ENCODE results near the gene SLC16A6.

Gene SLC16A6

DNA sequence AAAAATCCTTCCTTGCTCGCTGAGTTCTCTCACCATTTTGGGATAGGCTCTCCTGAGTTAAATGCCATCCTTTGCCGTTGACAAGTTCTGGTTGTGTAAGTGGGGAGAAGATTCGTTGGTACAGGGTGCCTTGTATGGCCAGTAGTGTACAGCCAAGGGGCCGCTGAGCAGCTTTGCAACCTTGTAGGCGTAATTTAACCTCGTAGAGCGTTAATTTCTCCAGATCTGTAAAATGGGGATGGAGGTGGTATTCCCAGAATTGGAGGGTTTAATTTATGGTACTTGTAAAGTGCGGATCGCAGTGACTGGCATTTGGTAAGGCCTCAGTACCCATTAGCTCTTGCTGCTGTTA lies 1.7 kb upstream of the SLC16A6 start:
- TF ChIP-seq, protein P1, sequence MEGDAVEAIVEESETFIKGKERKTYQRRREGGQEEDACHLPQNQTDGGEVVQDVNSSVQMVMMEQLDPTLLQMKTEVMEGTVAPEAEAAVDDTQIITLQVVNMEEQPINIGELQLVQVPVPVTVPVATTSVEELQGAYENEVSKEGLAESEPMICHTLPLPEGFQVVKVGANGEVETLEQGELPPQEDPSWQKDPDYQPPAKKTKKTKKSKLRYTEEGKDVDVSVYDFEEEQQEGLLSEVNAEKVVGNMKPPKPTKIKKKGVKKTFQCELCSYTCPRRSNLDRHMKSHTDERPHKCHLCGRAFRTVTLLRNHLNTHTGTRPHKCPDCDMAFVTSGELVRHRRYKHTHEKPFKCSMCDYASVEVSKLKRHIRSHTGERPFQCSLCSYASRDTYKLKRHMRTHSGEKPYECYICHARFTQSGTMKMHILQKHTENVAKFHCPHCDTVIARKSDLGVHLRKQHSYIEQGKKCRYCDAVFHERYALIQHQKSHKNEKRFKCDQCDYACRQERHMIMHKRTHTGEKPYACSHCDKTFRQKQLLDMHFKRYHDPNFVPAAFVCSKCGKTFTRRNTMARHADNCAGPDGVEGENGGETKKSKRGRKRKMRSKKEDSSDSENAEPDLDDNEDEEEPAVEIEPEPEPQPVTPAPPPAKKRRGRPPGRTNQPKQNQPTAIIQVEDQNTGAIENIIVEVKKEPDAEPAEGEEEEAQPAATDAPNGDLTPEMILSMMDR (IDR thresholded peaks at IDR 0.05; ENCODE audit: control extremely low read depth, extremely low read depth, low read depth, missing control alignments) = no peak
- ChIA-PET POLR2A (interaction anchor here (1.0 kb wide), 1 partner anchor 8 kb away, joined by 5 read pairs; no protein-coding TSS in a partner anchor), CTCF (interaction anchor here (0.8 to 2.0 kb wide), 4 partner anchors 12 to 109 kb away, joined by 3 to 6 read pairs (median 3); no protein-coding TSS in a partner anchor)
- DNase-seq (ENCODE audit: extremely low spot score) = no peak

DNA sequence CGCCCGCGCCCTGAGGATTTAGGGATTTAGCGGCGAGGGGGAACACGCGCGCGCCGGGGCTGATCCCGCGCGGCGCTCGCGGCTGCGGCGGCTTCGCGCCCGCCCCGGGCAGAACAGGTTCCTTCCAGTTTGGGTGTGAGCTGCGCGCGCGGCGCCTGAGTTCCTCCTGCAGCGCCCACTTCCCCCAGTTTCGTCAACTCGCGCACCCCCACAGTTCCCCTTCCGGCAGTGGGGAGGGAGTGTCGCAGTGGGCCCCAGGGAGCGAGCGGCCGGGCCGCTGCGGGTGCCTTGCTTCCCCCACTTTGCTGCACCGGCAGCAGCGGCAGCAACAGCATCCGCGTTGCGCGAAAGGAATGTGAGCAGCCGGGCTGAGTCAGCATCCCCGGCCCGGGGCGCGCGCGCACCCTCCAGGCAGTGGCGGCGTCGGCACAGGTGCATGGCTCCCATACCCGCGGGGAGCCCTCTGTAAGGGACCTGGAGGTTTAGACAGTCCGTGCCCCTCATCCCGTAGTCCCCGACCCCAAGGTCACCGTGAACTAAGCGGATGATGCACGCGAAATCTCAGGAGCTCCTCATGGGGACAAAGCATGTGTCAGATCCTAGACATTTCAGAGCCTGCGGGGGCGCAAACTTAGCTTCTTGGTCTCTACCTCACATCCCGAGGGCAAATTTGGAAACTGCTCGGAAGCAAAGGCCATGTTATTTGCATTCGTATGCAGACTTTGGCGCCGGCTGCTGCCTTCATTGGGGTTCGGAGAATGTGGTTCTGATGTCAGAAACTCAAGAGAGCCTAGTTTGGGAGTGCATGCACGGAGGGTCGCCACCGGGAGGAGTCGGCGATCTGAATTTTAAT lies 1.1 kb upstream of the SLC16A6 start:
- DNase-seq (ENCODE audit: extremely low spot score) = peak; percentile 90
- POLR2A ChIA-PET = interaction anchor here (0.5 to 1.0 kb wide), 3 partner anchors 8 to 166 kb away, joined by 3 to 5 read pairs (median 4); no protein-coding TSS in a partner anchor
- TF ChIP-seq, protein P1 (IDR thresholded peaks at IDR 0.05; ENCODE audit: control extremely low read depth, extremely low read depth, low read depth, missing control alignments) = no peak
- CTCF ChIA-PET = interaction anchor here (0.8 to 2.0 kb wide), 5 partner anchors 13 to 175 kb away, joined by 3 to 6 read pairs (median 3); no protein-coding TSS in a partner anchor

DNA sequence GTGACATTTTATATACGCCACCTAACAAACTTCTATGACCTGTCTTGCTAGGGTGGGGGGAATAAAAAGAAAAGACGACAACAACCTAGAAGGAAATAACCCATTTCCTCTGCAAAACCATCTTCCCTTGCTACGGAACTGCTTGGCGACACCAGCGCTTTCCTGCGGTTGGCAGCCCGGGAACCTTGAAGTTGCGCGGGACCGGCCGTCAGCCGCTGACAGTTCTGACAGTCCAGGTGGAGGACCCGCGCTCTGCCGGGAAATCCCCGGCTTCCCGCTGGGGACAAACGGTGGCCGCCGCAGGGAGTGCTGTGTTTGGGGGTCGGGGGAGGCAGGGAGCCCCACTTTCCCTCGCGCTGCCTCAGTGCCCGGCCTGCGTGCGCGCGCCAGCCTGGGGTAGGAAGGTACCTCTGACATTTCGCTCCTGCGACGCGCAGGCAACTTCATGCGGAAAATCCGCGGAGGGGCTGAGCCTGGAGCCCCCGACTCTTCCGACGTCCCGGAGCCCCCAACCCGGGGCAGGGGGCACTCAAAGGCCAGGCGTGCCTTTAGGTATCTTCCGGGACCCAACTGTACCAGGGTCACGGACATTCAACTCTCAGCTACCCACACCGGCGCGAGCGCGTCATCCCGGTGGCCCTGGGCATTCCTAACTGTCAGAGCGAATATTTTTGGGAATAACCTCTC lies 516 bp downstream of the SLC16A6 start:
- peak; percentile 44 for DNase-seq (ENCODE audit: extremely low spot score)
- CTCF ChIA-PET = interaction anchor here (0.9 to 4.5 kb wide), 5 partner anchors 27 to 177 kb away, joined by 3 to 26 read pairs (median 3); no protein-coding TSS in a partner anchor
- POLR2A ChIA-PET = interaction anchor here (0.7 kb wide), 1 partner anchor 43 kb away, joined by 5 read pairs; the partner anchor contains the start of gene AMZ2
- TF ChIP-seq, protein P1 (IDR thresholded peaks at IDR 0.05; ENCODE audit: control extremely low read depth, extremely low read depth, low read depth, missing control alignments) = no peak

DNA sequence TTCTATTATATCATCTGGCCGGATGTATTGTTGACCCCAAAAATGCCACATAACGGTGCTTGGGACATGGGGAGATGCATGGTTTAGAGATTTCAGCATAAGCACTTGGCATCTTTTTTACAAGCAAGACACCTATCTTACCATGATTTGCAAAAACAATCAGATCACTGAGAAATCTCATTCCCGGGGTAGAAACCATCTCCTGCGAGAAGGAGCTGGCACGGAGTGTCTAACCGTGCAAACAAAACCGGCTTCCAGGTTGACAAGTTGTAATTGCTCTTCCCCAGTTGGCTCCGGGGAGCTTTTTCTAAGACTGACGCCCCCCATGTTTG lies 1.0 kb downstream of the SLC16A6 start:
- DNase-seq (ENCODE audit: extremely low spot score) = no peak

DNA sequence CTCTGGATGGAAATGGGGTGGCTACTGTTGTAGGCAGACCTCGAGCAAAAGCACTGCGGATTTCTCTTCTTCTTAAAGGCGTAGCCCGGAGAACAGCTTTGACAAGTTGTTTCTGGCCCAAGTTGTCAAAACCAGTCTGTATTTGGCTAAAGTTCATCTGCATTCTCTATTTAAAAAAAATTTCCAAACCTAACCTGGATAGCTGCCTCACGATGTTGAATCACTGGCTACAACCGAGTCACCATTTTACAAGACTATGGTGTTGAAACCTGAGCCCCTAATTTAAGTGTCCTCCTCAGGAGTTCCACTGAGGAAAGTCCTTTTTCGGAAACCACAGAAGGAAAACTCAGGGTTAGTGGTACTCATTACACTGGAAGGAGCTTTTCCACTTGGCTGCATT lies 1.5 kb downstream of the SLC16A6 start:
- CTCF ChIA-PET = interaction anchor here (0.9 to 4.5 kb wide), 6 partner anchors 19 to 157 kb away, joined by 3 to 26 read pairs (median 4); no protein-coding TSS in a partner anchor
- POLR2A ChIA-PET = no interaction called here
- TF ChIP-seq, protein P1 (IDR thresholded peaks at IDR 0.05; ENCODE audit: control extremely low read depth, extremely low read depth, low read depth, missing control alignments) = no peak
- DNase-seq (ENCODE audit: extremely low spot score) = no peak

More for the DNA sequence above, 1.0 kb downstream of the SLC16A6 start:
- POLR2A ChIA-PET = no interaction called here
- CTCF ChIA-PET = interaction anchor here (1.0 to 4.5 kb wide), 3 partner anchors 27 to 109 kb away, joined by 3 to 26 read pairs (median 3); no protein-coding TSS in a partner anchor
- TF ChIP-seq, protein P1 (IDR thresholded peaks at IDR 0.05; ENCODE audit: control extremely low read depth, extremely low read depth, low read depth, missing control alignments) = no peak

DNA sequence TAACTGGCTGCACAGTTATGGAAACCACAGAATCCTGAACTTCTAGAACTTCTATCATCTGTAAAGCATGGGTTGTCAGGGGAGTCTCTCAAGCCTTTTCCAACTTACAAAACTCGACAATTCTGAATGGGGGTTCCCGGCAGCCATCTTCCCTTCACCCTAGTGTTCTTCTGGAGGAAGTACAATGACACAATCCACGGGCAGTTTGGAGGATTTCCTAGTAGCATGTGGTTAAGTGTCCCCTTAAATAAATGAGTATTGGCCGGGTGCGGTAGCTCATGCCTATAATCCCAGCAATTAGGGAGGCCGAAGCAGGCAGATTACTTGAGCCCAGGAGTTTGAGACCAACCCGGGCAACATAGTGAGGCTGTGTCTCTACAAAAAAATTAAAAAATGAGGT lies 2.1 kb downstream of the SLC16A6 start:
- TF ChIP-seq, protein P1 (IDR thresholded peaks at IDR 0.05; ENCODE audit: control extremely low read depth, extremely low read depth, low read depth, missing control alignments) = no peak
- peak; percentile 52 for DNase-seq (ENCODE audit: extremely low spot score)
- ChIA-PET POLR2A (interaction anchor here (0.7 kb wide), 1 partner anchor 148 kb away, joined by 3 read pairs; no protein-coding TSS in a partner anchor), CTCF (interaction anchor here (0.7 to 4.5 kb wide), 12 partner anchors 8 to 175 kb away, joined by 3 to 26 read pairs (median 3); partner anchors contain the start of gene WIPI1)
